Chondrocyte (in vitro differentiated cells): Measurements from ENCODE around the gene ABCF3. TPM values are rescaled to one million over a fixed set of nuclear protein-coding genes. Genes with fewer than 3 reads are reported as not detected.

Experiments
- DNase-seq: peaks from one replicate; pipeline ENCODE4 v3.0.0; 2021; ENCODE audit warnings: mixed read lengths, low spot score
- H3K27ac Mint-ChIP-seq: one replicate; pipeline ENCODE4 v1.8.0; 2021; ENCODE audit warnings: mild to moderate bottlenecking, moderate library complexity, mixed read lengths; ENCODE audit not compliant: unreplicated experiment
- H3K27me3 Mint-ChIP-seq: 2 replicates; pipeline ENCODE4 v1.8.0; 2021; ENCODE audit warnings: low read depth, mixed read lengths
- H3K36me3 Mint-ChIP-seq: 2 replicates; pipeline ENCODE4 v1.8.0; 2021; ENCODE audit warnings: low read depth, mixed read lengths
- H3K4me1 Mint-ChIP-seq: 2 replicates; pipeline ENCODE4 v1.8.0; 2021; ENCODE audit warnings: low read depth, mild to moderate bottlenecking, mixed read lengths
- H3K4me3 Mint-ChIP-seq: one replicate; pipeline ENCODE4 v1.8.0; 2021; ENCODE audit warnings: mild to moderate bottlenecking, moderate library complexity, mixed read lengths; ENCODE audit not compliant: unreplicated experiment
- H3K9me3 Mint-ChIP-seq: 2 replicates; pipeline ENCODE4 v1.8.0; 2021; ENCODE audit warnings: low read depth, mixed read lengths
- CTCF ChIP-seq: fragments of 200-600 bp; sonication (generic); IDR thresholded peaks from 2 replicates; pipeline ENCODE4 v1.5.0; 2021; ENCODE audit warnings: antibody characterized with exemption, mild to moderate bottlenecking, moderate library complexity
- total RNA-seq: library from RNA; stranded (reverse); gene quantifications from 3 replicates; pipeline ENCODE4 v1.2.1, GENCODE V29; 2021

The ABCF3 gene
- total RNA-seq, 1 donor from 2014 or later: 53.8 TPM

GRCh38 chr3:184235381-184236032, 49.5 kb downstream of the ABCF3 start:
- Mint-ChIP-seq H3K36me3 (peaks cover 3% of the 10 kb centered on the region), H3K9me3 (no peaks in the 10 kb centered on the region), H3K4me1 (peaks cover 7% of the 10 kb centered on the region), H3K27ac (no peak overlapping the region), H3K27me3 (peaks cover 24% of the 10 kb centered on the region), H3K4me3 (no peak overlapping the region)
- no peak for TF ChIP-seq CTCF
- DNase-seq: no peak

- Mint-ChIP-seq H3K9me3 (no peaks in the 10 kb centered on the region), H3K4me3 (no peak overlapping the region), H3K27me3 (peaks cover 22% of the 10 kb centered on the region), H3K36me3 (peaks cover 3% of the 10 kb centered on the region), H3K27ac (no peak overlapping the region), H3K4me1 (peaks cover 5% of the 10 kb centered on the region)
- TF ChIP-seq CTCF: no peak
- DNase-seq: no peak
Measured at GRCh38 chr3:184236033-184236410, 50.0 kb downstream of the ABCF3 start.

- no peak for DNase-seq
- Mint-ChIP-seq H3K4me3 (no peak overlapping the region), H3K9me3 (no peaks in the 10 kb centered on the region), H3K27ac (no peak overlapping the region), H3K27me3 (peaks cover 16% of the 10 kb centered on the region), H3K4me1 (no peaks in the 10 kb centered on the region), H3K36me3 (no peaks in the 10 kb centered on the region)
- no peak for TF ChIP-seq CTCF
Measured at GRCh38 chr3:184236636-184237035, 50.6 kb downstream of the ABCF3 start.

GRCh38 chr3:184237211-184237610, 51.2 kb downstream of the ABCF3 start:
- Mint-ChIP-seq H3K27me3 (peaks cover 10% of the 10 kb centered on the region), H3K27ac (no peak overlapping the region), H3K4me3 (no peak overlapping the region), H3K36me3 (peaks cover under 1% of the 10 kb centered on the region), H3K9me3 (no peaks in the 10 kb centered on the region), H3K4me1 (no peaks in the 10 kb centered on the region)
- no peak for DNase-seq
- TF ChIP-seq CTCF: no peak

GRCh38 chr3:184237807-184238206, 51.8 kb downstream of the ABCF3 start:
- no peak for TF ChIP-seq CTCF
- Mint-ChIP-seq H3K27ac (no peak overlapping the region), H3K4me3 (no peak overlapping the region), H3K4me1 (no peaks in the 10 kb centered on the region), H3K36me3 (peaks cover 4% of the 10 kb centered on the region), H3K27me3 (peaks cover 4% of the 10 kb centered on the region), H3K9me3 (no peaks in the 10 kb centered on the region)
- DNase-seq: no peak
